SH-SY5Y (cell line): ENCODE data around the gene DOCK4.

Experiments
- GATA2 ChIP-seq: IDR thresholded peaks from 2 replicates; pipeline ENCODE4 v1.6.1; 2011; ENCODE audit warnings: mild to moderate bottlenecking, low read depth, low read length
- GATA3 ChIP-seq: IDR thresholded peaks from 2 replicates; pipeline ENCODE4 v1.6.1; 2011; ENCODE audit warnings: low read depth, mild to moderate bottlenecking, low read length, moderate library complexity

The DOCK4 gene

DNA sequence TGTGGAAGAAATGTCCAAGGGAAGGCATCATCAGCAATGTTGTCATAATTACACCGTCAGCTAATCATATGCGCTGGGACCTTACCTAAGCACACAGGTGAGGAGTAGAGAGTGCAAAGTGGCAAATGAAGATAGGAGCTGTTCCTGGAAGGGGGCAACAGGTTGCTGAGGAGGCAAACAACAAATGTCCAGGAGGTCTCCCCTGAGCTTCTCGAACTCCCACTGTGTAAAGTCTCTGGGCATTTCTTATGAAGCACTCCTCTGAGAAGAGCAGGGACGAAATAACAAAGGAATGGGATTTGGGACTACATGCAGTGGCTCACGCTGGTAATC is 152.5 kb downstream of the DOCK4 start:
- TF ChIP-seq GATA2 = no peak
- no peak for TF ChIP-seq GATA3

DNA sequence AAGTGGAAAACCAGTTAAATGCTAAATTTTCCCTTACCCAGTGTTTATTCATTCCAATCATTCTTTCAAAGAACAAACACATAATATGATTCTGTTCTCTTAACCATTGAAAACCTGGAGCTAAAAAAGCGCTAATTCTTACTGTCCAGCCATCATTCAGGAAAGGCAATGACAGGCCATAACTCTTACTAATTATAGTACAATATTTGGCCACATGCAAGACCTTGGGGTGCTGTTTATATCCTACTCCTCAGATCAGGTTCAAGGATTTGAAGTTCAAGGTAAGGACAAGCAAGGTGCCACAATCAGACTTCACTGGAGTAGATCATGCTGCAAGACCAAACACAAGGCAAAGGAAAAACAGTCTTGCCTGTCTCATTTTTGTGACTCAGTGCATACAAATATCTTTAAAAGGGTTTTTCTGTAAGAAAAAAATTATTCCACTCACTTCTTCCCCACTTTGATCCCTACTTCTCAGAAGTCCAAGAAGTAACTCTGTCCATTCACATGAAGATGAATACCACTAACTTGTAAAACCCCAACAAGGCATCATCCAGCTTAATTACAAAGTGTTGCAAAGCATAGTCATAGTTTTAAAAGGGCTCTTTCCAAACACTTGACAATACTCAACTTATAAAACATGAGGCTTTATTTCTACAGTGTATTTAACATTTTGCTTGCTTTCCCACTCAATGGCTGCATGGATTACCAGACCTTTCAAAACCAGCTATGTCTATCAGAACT is 153.0 kb downstream of the DOCK4 start:
- TF ChIP-seq GATA3 (no peak), GATA2 (no peak)

DNA sequence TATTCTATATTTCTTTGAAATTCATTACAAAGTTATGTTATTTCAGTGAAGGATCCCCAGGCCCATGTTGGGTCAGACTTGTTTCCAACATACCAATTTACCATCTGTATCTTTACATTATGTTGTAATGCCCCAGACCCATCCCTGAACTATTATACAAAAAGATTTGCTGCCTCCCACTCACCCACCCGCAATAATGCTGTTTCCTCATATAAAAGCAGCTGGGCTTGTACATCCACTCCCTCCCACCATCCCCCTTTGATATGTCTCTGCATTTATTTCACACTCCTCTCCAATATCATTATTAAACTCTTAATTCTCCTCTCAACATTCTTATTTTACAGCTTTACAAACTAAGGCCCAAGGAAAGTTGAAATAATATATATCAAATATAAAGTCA is 153.7 kb downstream of the DOCK4 start:
- no peak for TF ChIP-seq GATA2

DNA sequence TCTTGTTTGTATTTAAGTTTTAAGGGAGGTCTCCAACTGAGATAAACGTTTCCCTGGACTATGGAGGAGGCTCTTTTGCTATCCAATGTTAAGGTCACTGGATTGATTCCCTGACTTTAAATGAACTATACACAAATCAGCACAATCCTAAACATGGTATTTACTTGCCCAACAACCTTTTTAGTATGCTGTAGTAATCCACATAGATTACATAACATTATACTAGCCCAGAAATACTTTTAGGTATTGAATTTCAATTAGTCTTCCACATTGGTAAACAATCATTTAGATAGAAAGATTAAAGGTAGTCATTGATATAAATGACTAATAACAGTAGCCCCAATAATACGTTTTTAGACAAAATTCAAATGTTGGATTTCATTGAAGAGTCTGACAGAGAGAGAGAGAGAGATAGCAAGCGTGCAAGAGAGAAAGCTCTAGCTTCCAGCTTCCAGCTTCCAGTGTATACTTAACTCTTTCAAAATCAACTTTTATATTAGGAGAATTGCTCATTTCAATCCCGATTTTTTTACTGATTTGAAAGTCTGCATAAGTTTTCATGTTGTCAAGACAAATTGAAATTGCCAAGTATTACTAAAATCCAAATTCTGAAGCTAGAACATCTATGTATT is 155.8 kb downstream of the DOCK4 start:
- no peak for TF ChIP-seq GATA2
- no peak for TF ChIP-seq GATA3

DNA sequence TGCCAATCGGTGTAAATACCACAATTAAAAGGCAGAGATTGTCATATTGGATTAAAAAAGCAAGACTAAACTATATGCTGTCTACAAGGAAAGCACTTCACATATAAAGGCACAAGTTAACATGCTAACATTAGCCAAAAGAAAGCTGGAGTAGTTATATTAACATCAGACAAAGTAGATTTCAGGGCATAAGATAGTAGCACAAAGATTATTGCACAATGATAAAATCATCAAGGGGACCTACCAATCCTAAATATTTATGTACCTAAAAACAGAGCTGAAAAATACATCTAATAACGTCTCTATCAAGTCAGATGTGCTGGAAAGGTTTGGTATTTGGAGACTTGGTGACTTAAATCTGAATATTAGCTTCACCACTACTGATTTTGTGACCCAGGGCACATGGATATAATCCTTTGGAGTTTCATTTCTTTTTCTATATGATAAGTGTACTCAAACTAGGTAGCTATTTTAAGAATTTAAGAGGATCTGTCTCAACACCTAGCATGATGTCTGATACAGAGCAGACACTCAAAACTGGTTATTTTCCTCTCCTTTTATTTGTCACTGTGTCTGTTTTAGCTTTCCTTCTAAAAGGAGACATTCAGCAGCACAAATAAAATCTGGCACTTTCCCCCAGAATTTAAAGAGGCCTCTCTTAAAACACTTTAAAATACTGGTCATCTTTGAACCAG is 156.5 kb downstream of the DOCK4 start:
- TF ChIP-seq GATA2 (no peak), GATA3 (no peak)

DNA sequence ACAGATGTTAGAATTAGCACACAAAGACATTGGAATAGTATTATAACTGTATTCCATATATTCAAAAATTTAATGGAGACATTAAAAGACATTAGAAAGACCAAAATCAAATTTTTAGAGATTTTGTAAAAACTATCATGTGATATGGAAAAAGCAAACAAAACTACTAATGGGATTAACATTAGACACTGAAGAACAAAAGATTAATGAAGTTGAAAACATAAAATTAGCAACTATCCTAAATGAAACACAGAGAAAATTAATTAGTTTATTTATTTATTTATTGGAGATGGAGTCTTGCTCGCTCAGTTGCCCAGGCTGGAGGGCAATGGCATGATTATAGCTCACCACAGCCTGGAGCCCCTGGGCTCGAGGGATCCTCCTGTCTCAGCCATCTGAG is 158.8 kb downstream of the DOCK4 start:
- TF ChIP-seq GATA3 (no peak), GATA2 (no peak)

GRCh38 chr7:112045222-112045621 is 161.0 kb downstream of the DOCK4 start:
- no peak for TF ChIP-seq GATA3
- TF ChIP-seq GATA2 = no peak

DNA sequence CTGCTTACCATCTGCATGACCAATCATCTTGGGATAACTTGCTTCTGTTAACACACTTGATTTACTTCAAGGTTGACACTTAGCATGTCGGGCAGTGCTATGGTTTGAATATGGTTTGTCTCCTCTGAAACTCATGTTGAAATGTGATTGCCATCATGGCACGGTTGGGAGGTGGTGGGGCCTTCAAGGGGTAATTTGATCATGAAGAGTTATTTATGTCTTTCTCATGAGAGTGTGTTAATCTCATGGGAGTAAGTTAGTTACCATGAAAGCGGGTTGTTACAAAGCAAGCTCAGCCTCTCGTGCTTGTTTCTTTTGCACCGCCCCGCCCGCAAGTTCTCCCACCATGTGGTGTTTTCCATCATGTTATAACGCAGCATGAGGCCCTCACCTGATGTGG is 163.6 kb downstream of the DOCK4 start:
- TF ChIP-seq GATA3 = no peak
- TF ChIP-seq GATA2 = no peak

- TF ChIP-seq GATA2 (no peak), GATA3 (no peak)
Measured at GRCh38 chr7:112038353-112038752, 167.8 kb downstream of the DOCK4 start.

DNA sequence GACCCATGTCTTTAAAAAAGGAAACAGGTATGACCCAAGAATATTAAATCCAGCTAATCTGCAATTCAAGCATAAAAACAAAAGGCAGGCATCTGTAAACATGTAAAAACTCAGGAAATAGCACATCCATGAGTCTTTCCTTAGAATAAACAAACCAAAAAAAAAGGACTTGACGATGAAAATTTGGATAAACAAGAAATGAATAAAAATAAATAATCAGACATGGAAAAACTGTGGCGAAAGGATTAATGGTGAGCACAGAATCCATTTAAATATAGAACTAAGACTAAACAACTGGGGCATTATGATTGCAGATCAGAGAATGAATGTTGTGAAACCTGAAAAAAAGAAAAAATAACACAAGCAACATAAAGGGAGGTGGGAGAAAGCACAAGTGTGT is 170.1 kb downstream of the DOCK4 start:
- TF ChIP-seq GATA2 (no peak), GATA3 (no peak)

GRCh38 chr7:112031689-112032088 is 174.5 kb downstream of the DOCK4 start:
- TF ChIP-seq GATA2 (no peak), GATA3 (no peak)

DNA sequence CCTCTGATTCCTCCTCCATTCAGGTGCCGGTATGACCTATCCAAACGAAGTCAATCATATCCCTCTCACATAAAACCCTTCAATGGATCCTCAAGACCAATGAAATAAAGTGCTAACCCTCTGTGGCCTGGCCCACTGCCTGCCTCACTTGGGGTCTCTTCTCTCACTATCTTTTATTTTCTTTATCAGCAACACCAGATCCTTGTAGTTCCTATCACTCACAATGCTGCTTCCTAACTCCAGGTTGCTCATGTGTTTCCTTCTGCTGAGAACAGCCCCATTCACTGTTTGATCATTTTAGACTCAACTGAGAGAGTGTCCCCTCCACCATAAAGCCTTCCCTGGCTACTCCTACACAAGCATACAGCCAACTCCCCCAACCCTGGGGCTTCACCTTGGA is 180.6 kb downstream of the DOCK4 start:
- TF ChIP-seq GATA2 = no peak
- TF ChIP-seq GATA3 = no peak

GRCh38 chr7:112023786-112024185 is 182.4 kb downstream of the DOCK4 start:
- TF ChIP-seq GATA3 (no peak), GATA2 (peak; percentile 13; the same call in 1 of the 2 replicates)

GRCh38 chr7:112023282-112023681 is 182.9 kb downstream of the DOCK4 start:
- TF ChIP-seq GATA2 (no peak), GATA3 (no peak)

GRCh38 chr7:112022128-112022527 is 184.1 kb downstream of the DOCK4 start:
- TF ChIP-seq GATA2 (no peak), GATA3 (no peak)
